GM10266 (cell line): ENCODE results near the gene TSPAN19.
A peak's percentile ranks its signal among the peaks of the same experiment; 100 is the strongest.

Experiments
- DNase-seq: peaks from one replicate; pipeline ENCODE4 v3.0.0; 2012; ENCODE audit errors: extremely low spot score
- TF ChIP-seq, protein P1 (sequence below): IDR thresholded peaks from 2 replicates; pipeline ENCODE4 v1.5.1; 2012; ENCODE audit warnings: mild to moderate bottlenecking, low read depth; ENCODE audit not compliant: control insufficient read depth, insufficient read depth; ENCODE audit errors: missing control alignments

Gene TSPAN19

DNA sequence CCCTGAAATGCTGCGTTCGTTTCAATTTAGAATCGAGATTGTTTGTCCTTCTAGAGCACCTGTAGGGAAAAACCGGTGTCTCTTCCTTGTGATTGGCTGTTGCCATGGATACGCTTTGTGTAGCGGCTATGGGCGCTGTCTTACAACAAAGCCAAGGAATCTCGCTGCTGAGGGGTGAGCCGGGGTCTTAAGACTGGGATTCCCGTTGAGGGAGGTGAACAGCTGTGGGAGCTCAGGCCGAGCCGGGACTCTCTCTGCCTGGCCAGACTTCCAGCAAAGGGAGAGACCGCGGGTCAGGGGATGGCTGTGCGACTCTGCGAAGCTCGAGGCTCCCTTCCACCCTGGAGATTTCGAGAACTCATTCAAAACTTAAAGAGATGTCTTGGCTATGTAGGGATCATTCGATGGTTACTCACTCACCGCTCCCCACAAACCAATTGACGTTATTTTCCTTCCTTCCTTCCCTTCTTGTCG, at the start of gene TSPAN19, which contains the start of gene LRRIQ1:
Gene TSPAN19 (minus strand): TSS at position 44 of the 474 bp plus-strand sequence. CDS start 6,331 bp downstream, outside the sequence.
Gene LRRIQ1 (plus strand): TSS at position 118 of the 474 bp plus-strand sequence. CDS start 1,826 bp downstream, outside the sequence.
- DNase-seq = peak; percentile 74
- TF ChIP-seq, protein P1, sequence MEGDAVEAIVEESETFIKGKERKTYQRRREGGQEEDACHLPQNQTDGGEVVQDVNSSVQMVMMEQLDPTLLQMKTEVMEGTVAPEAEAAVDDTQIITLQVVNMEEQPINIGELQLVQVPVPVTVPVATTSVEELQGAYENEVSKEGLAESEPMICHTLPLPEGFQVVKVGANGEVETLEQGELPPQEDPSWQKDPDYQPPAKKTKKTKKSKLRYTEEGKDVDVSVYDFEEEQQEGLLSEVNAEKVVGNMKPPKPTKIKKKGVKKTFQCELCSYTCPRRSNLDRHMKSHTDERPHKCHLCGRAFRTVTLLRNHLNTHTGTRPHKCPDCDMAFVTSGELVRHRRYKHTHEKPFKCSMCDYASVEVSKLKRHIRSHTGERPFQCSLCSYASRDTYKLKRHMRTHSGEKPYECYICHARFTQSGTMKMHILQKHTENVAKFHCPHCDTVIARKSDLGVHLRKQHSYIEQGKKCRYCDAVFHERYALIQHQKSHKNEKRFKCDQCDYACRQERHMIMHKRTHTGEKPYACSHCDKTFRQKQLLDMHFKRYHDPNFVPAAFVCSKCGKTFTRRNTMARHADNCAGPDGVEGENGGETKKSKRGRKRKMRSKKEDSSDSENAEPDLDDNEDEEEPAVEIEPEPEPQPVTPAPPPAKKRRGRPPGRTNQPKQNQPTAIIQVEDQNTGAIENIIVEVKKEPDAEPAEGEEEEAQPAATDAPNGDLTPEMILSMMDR = no peak

DNA sequence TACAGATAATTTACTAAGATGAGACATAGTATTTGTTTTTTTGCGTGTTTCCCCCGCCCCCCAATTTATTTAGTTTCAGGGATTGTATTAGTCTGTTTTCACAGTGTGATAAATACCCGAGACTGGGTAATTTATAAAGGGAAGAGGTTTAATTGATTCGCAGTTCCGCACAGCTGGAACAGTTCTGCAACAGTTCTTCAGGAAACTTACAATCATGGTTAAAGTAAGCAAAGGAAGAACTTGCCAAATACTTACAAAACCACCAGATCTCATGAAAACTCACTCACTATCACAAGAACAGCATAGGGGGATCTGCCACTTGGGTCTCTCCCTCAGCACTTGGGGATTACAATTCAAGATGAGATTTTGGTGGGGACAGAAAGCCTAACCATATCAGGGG, 49.0 kb upstream of the TSPAN19 start:
- DNase-seq = no peak
- TF ChIP-seq, protein P1 = no peak

DNA sequence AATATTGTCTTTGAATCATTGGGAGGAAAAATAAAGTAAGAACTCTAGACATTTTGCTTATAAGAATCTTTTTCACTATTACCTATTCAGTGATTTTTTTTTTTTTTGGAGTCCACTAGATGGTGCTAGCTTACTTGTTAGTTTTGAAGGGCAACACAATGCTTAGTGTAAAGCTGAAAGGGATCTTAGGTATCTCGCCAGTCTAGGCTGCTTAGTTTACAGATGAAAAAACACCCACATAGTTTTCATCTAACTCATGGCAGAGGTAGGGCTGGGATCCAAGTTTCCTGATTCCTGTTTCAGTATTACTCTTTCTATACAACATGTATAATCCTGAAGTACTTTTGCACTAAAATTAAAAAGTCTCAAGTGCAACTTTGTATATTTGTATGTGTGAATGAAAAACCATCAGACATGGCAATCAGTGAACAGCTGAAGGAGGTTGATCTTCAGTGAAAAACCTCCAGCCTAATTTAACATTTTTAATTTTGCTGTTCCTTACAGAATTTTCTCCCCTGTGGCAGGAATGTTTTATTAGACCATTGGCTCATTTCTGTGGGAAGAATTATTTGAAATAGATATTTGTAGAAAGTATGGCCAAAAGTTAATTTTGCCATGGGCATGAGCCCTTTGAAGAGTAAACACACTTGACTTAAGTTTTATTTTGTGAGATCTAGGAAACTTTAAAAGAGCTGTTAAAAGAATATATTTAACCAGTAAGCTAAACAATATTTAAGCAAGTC, 40.8 kb upstream of the TSPAN19 start:
- TF ChIP-seq, protein P1 = peak; percentile 39
- DNase-seq = peak; percentile 23

DNA sequence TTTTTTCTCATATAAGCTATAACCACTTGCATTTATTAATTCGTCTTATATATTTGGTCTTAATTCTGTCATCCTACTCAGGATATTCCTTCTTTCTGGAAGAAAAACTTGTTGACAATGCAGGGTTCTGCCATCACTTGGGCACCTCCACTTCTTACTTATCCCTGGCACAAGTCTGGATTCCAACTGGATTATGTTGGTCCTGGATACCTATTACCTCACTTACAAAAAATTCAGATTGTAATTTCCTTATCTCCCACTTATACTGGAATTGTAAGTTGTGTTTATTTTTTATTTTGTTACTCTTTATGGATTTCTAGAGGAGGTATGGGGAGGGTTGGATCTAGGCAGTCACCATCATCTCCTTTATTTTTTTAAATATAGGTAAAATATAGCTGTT, 36.7 kb upstream of the TSPAN19 start:
- DNase-seq = no peak
- TF ChIP-seq, protein P1 = no peak

DNA sequence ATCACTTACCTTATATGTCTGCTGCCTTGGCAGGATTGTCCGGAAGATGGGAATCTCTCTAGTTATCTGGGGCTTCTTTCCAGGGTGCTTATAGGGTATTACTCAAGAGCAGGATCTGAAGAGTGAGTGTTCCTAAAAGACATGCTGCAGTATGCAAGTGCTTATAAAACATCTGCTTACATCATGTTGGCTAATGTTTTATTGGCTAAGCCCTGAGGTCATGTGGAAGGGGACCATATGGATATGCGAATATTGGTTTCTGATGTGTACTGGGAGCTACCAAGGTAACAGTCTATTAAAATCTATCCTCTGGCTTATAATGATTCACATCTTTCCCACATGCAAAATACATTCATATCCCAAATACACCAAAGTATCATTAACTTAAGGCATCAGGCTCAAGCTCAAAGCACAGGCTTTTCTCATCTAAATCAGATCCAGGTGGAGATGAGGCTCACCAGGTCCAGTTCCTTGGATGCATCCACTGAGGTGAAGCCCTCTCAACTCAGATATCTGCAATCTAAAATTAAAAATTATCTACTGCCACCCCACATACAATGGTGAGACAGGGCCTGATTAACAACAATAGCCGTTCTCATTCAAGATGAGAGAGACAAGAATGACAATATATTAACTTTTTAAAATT, 29.9 kb upstream of the TSPAN19 start:
- no peak for DNase-seq
- TF ChIP-seq, protein P1 = no peak

DNA sequence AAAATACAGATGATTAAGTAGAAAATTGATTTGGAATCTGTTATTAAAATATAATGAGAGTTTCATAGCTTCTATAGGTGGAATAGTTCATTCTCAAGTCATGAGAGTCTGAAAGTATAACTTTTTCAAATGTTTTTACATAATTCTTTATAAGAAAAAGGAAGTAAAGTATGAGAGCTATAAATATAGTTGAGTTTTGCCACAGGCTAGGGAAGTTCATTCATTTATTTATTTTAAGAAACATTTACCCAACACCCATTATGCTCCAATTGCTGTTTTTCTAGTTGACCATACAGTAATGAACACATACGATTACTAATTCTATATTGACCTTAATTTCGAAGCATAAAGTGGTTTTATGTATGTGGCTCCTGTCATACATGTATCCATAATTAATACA, 24.8 kb upstream of the TSPAN19 start:
- DNase-seq = no peak
- TF ChIP-seq, protein P1 = no peak

DNA sequence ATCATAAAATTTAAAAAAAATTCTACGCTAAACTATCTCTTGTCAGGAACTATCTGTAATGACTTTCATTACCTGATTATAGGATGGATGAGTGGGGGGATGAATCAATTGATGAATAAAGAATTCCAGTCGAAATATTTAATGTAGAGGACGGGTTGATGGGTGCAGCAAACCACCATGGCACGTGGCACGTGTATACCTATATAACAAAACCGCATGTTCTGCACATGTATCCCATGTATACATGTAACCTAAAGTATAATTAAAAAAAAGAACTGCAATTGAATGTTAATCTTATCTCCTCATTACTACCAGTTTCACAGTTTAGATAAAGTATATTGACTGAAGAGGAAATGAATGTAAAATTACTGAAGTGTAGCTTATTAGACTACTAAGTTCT, 23.5 kb upstream of the TSPAN19 start:
- TF ChIP-seq, protein P1 = no peak

More for the DNA sequence above, 23.5 kb upstream of the TSPAN19 start:
- DNase-seq = no peak
